SK-N-SH treated with all-trans-retinoic acid at 6 μM for 48 hours (cell line): ENCODE data around the gene LGR4.

Experiments used
- ARNTL ChIP-seq: fragments of 450-650 bp; formaldehyde crosslinking; IDR thresholded peaks from 2 replicates; pipeline ENCODE4 v1.5.0; 2020; ENCODE audit warnings: low read depth, mild to moderate bottlenecking, moderate library complexity, borderline replicate concordance
- ISL1 ChIP-seq: fragments of 250-450 bp; sonication (Bioruptor Pico); IDR thresholded peaks from 2 replicates; pipeline ENCODE4 v2.1.2; 2022; ENCODE audit warnings: mild to moderate bottlenecking, moderate library complexity
- OSR1 ChIP-seq: fragments of 250-450 bp; sonication (Bioruptor Pico); IDR thresholded peaks from 2 replicates; pipeline ENCODE4 v1.8.0; 2022; ENCODE audit warnings: moderate library complexity, mild to moderate bottlenecking, inconsistent platforms
- RARB ChIP-seq: fragments of 250-450 bp; sonication (Bioruptor Pico); IDR thresholded peaks from 2 replicates; pipeline ENCODE4 v1.8.0; 2021; ENCODE audit warnings: mild to moderate bottlenecking, moderate library complexity
- TCF4 ChIP-seq: fragments of 250-450 bp; sonication (Bioruptor Pico); IDR thresholded peaks from 2 replicates; pipeline ENCODE4 v1.8.0; 2021; ENCODE audit warnings: mild to moderate bottlenecking, moderate library complexity, borderline replicate concordance
- ZC3H10 ChIP-seq: fragments of 250-450 bp; sonication (Bioruptor Pico); IDR thresholded peaks from 2 replicates; pipeline ENCODE4 v1.5.1; 2021; ENCODE audit warnings: mild to moderate bottlenecking, moderate library complexity
- ZFP3 ChIP-seq: fragments of 250-450 bp; sonication (Bioruptor Pico); IDR thresholded peaks from 2 replicates; pipeline ENCODE4 v1.5.0; 2020; ENCODE audit warnings: mild to moderate bottlenecking, moderate library complexity
- ZFP30 ChIP-seq: fragments of 450-650 bp; formaldehyde crosslinking; IDR thresholded peaks from 2 replicates; pipeline ENCODE4 v1.5.0; 2022; ENCODE audit warnings: mild to moderate bottlenecking, moderate library complexity
- ZNF70 ChIP-seq: fragments of 450-650 bp; formaldehyde crosslinking; IDR thresholded peaks from 2 replicates; pipeline ENCODE4 v1.5.0; 2020; ENCODE audit warnings: mild to moderate bottlenecking, moderate library complexity
- TF ChIP-seq, protein P1 (sequence below): fragments of 250-450 bp; sonication (Bioruptor Pico); IDR thresholded peaks from 2 replicates; pipeline ENCODE4 v1.5.1; 2020; ENCODE audit warnings: low read depth, mild to moderate bottlenecking, moderate library complexity
- TF ChIP-seq, protein P2 (sequence below): fragments of 250-450 bp; sonication (Bioruptor Pico); IDR thresholded peaks from 2 replicates; pipeline ENCODE4 v1.8.0; 2020; ENCODE audit warnings: mild to moderate bottlenecking, moderate library complexity, borderline replicate concordance
- TF ChIP-seq, protein P3 (sequence below): fragments of 250-450 bp; sonication (Bioruptor Pico); IDR thresholded peaks from 2 replicates; pipeline ENCODE4 v1.5.0; 2020; ENCODE audit warnings: mild to moderate bottlenecking, moderate library complexity
- TF ChIP-seq, protein P4 (sequence below): fragments of 250-450 bp; sonication (Bioruptor Pico); IDR thresholded peaks from 2 replicates; pipeline ENCODE4 v1.5.1; 2021; ENCODE audit warnings: mild to moderate bottlenecking, moderate library complexity

DNA sequence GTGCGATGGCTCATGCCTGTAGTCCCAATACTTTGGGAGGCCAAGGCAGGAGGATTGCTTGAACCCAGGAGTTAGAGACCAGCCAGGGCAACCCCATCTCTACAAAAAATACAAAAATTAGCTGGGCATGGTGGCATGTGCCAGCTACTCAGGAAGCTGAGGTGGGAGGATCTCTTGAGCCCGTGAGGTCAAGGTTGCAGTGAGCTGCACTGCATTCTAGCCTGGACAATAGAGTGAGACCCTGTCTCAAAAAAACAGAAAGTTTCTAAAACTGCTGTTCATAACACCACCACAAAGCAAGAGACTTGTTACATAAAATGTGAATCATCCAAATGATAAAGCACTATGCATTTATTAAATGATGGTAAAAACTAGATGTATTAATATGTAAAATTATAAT is 69.4 kb downstream of the LGR4 start:
- TF ChIP-seq OSR1 (no peak), ZFP30 (CRISPR knock-in tag) (no peak), ZNF70 (no peak), ZC3H10 (CRISPR knock-in tag) (no peak), ISL1 (CRISPR knock-in tag) (no peak), RARB (CRISPR knock-in tag) (no peak), ARNTL (CRISPR knock-in tag) (no peak), TCF4 (CRISPR knock-in tag) (no peak), ZFP3 (no peak)
- TF ChIP-seq, protein P1, sequence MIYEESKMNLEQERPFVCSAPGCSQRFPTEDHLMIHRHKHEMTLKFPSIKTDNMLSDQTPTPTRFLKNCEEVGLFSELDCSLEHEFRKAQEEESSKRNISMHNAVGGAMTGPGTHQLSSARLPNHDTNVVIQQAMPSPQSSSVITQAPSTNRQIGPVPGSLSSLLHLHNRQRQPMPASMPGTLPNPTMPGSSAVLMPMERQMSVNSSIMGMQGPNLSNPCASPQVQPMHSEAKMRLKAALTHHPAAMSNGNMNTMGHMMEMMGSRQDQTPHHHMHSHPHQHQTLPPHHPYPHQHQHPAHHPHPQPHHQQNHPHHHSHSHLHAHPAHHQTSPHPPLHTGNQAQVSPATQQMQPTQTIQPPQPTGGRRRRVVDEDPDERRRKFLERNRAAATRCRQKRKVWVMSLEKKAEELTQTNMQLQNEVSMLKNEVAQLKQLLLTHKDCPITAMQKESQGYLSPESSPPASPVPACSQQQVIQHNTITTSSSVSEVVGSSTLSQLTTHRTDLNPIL: no peak
- TF ChIP-seq, protein P2, sequence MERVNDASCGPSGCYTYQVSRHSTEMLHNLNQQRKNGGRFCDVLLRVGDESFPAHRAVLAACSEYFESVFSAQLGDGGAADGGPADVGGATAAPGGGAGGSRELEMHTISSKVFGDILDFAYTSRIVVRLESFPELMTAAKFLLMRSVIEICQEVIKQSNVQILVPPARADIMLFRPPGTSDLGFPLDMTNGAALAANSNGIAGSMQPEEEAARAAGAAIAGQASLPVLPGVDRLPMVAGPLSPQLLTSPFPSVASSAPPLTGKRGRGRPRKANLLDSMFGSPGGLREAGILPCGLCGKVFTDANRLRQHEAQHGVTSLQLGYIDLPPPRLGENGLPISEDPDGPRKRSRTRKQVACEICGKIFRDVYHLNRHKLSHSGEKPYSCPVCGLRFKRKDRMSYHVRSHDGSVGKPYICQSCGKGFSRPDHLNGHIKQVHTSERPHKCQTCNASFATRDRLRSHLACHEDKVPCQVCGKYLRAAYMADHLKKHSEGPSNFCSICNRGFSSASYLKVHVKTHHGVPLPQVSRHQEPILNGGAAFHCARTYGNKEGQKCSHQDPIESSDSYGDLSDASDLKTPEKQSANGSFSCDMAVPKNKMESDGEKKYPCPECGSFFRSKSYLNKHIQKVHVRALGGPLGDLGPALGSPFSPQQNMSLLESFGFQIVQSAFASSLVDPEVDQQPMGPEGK (CRISPR knock-in tag): no peak
- TF ChIP-seq, protein P3, sequence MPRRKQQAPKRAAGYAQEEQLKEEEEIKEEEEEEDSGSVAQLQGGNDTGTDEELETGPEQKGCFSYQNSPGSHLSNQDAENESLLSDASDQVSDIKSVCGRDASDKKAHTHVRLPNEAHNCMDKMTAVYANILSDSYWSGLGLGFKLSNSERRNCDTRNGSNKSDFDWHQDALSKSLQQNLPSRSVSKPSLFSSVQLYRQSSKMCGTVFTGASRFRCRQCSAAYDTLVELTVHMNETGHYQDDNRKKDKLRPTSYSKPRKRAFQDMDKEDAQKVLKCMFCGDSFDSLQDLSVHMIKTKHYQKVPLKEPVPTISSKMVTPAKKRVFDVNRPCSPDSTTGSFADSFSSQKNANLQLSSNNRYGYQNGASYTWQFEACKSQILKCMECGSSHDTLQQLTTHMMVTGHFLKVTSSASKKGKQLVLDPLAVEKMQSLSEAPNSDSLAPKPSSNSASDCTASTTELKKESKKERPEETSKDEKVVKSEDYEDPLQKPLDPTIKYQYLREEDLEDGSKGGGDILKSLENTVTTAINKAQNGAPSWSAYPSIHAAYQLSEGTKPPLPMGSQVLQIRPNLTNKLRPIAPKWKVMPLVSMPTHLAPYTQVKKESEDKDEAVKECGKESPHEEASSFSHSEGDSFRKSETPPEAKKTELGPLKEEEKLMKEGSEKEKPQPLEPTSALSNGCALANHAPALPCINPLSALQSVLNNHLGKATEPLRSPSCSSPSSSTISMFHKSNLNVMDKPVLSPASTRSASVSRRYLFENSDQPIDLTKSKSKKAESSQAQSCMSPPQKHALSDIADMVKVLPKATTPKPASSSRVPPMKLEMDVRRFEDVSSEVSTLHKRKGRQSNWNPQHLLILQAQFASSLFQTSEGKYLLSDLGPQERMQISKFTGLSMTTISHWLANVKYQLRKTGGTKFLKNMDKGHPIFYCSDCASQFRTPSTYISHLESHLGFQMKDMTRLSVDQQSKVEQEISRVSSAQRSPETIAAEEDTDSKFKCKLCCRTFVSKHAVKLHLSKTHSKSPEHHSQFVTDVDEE (CRISPR knock-in tag): no peak
- TF ChIP-seq, protein P4, sequence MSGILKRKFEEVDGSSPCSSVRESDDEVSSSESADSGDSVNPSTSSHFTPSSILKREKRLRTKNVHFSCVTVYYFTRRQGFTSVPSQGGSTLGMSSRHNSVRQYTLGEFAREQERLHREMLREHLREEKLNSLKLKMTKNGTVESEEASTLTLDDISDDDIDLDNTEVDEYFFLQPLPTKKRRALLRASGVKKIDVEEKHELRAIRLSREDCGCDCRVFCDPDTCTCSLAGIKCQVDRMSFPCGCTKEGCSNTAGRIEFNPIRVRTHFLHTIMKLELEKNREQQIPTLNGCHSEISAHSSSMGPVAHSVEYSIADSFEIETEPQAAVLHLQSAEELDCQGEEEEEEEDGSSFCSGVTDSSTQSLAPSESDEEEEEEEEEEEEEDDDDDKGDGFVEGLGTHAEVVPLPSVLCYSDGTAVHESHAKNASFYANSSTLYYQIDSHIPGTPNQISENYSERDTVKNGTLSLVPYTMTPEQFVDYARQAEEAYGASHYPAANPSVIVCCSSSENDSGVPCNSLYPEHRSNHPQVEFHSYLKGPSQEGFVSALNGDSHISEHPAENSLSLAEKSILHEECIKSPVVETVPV: no peak
